Caco-2 (cell line): ENCODE measurements around the gene ATXN10. TPM values are rescaled to one million over a fixed set of nuclear protein-coding genes. Genes with fewer than 3 reads are reported as not detected.

ENCODE experiments used
- BruUV-seq: library from RNA; stranded (reverse); fragments of 400-500 nt; replicated peaks from 2 replicates; lab custom pipeline; 2021; lab: Mats Ljungman, UMichigan
- CTCF ChIA-PET: fragments of 300-600 bp; sonication (Branson Sonifier 250); formaldehyde crosslinking; loops from one replicate; lab custom pipeline; 2022; ENCODE audit warnings: antibody characterized with exemption; lab: Charles Lee
- POLR2A ChIA-PET: fragments of 300-600 bp; sonication (Branson Sonifier 250); formaldehyde crosslinking; loops from one replicate; lab custom pipeline; 2022; ENCODE audit warnings: antibody characterized with exemption; lab: Charles Lee
- DNase-seq, 2 experiments: peaks; one replicate each; pipeline versions ENCODE4 v3.0.0 to v3.0.0-alpha.2; 2020 to 2022
- H3K27me3 ChIP-seq: replicated peaks from 2 replicates; pipeline ENCODE4 v1.6.0; 2011; ENCODE audit warnings: low read length; ENCODE audit not compliant: control insufficient read depth, insufficient read depth
- H3K36me3 ChIP-seq: 2 replicates; pipeline ENCODE4 v1.5.1; 2011; ENCODE audit warnings: low read length; ENCODE audit not compliant: control insufficient read depth, insufficient read depth
- H3K4me1 ChIP-seq: fragments of 250-450 bp; sonication (Bioruptor Pico); 2 replicates; pipeline ENCODE4 v1.5.1; 2020; ENCODE audit warnings: mild to moderate bottlenecking
- H3K4me3 ChIP-seq: 2 replicates; pipeline ENCODE4 v1.5.1; 2011; ENCODE audit warnings: low read depth, mild to moderate bottlenecking, control low read depth, low read length
- H3K9me3 ChIP-seq: fragments of 250-450 bp; sonication (Bioruptor Pico); 2 replicates; pipeline ENCODE4 v1.5.1; 2020; ENCODE audit warnings: mild to moderate bottlenecking, moderate library complexity
- H3K27ac Mint-ChIP-seq: one replicate; pipeline ENCODE4 v1.8.0; 2022; ENCODE audit warnings: mixed read lengths; ENCODE audit not compliant: unreplicated experiment
- H3K27me3 Mint-ChIP-seq: one replicate; pipeline ENCODE4 v1.8.0; 2022; ENCODE audit warnings: mixed read lengths; ENCODE audit not compliant: insufficient read depth, unreplicated experiment
- H3K36me3 Mint-ChIP-seq: one replicate; pipeline ENCODE4 v1.8.0; 2022; ENCODE audit warnings: mild to moderate bottlenecking, mixed read lengths; ENCODE audit not compliant: insufficient read depth, unreplicated experiment
- H3K4me1 Mint-ChIP-seq: one replicate; pipeline ENCODE4 v1.8.0; 2022; ENCODE audit warnings: low read depth, mixed read lengths; ENCODE audit not compliant: unreplicated experiment
- H3K4me3 Mint-ChIP-seq: one replicate; pipeline ENCODE4 v1.8.0; 2022; ENCODE audit warnings: mild to moderate bottlenecking, moderate library complexity, mixed read lengths; ENCODE audit not compliant: unreplicated experiment
- H3K9me3 Mint-ChIP-seq: one replicate; pipeline ENCODE4 v1.8.0; 2022; ENCODE audit warnings: mixed read lengths; ENCODE audit not compliant: unreplicated experiment
- intact Hi-C: fragments of 100-400 bp; cut with micrococcal nuclease; formaldehyde crosslinking; loops from one replicate; pipeline ENCODE4 v1.10.0; 2022; ENCODE audit not compliant: unreplicated experiment
- total RNA-seq: library from RNA; stranded (reverse); gene quantifications from 2 replicates; pipeline ENCODE4 v1.2.3, GENCODE V29; 2022
- TF ChIP-seq, protein P1 (sequence below), 2 experiments: fragments of 200-600 bp in 1 of 2; IDR thresholded peaks; 1 replicate in 1 of 2; 2 replicates in 1 of 2; pipeline versions ENCODE4 v1.5.1 to v1.8.0; 2011 to 2022; ENCODE audit warnings: antibody characterized with exemption in 1 of 2, control low read depth in 1 of 2, inconsistent platforms in 1 of 2, low read depth in 1 of 2, low read length in 1 of 2, mild to moderate bottlenecking in 1 of 2, moderate library complexity in 1 of 2; ENCODE audit not compliant: insufficient read depth in 1 of 2, severe bottlenecking in 1 of 2, unreplicated experiment in 1 of 2

The ATXN10 gene
- total RNA-seq, 1 experiment from 2014 or later = 155 TPM

DNA sequence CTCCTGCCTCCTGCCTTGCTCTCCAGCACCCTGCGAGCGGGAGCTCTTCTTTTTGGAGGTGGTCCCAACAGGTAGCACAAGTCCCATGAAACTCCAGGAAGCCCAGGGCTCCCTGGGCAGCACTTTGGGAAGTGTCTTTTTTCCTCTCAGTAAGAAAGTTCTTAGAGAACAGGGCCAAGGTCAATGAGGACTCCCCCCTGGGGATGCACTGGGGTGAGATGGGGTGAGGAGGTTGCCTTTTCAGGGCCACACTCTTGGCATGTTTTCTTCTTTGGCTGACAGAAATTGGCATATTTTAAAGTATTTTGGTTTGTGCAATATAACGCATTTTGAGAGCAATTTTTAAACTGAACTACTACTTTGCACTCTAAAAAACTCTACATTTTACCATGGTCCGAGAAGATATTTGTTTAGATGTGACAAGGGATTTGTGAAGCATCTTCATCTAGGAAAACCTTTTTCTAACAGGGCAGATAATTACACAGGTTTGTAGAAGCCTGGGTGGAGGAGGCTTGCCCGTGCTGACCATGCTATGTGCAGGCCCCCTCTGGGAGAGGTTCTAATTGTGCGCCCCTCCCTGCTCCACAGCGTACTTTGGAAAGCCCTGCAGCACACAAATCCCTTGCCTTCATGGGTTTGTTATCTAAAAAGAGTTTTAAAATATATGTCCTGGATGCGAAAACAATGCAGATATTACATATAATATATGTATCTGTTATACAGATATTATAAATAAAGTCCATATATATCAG lies 165.0 kb downstream of the ATXN10 start:
- Mint-ChIP-seq H3K36me3 (peaks cover 6% of the 10 kb centered on the region), H3K4me3 (no peak overlapping the region), H3K4me1 (no peaks in the 10 kb centered on the region), H3K27me3 (no peaks in the 10 kb centered on the region), H3K9me3 (no peaks in the 10 kb centered on the region), H3K27ac (no peak overlapping the region)
- Histone ChIP-seq H3K27me3 (no peaks in the 10 kb centered on the region), H3K36me3 (no peaks in the 10 kb centered on the region), H3K4me1 (no peaks in the 10 kb centered on the region), H3K9me3 (no peaks in the 10 kb centered on the region), H3K4me3 (no peak overlapping the region)
- no peak for DNase-seq
- no TSS peak for BruUV-seq
- intact Hi-C loops = no loop called here
- TF ChIP-seq, protein P1, sequence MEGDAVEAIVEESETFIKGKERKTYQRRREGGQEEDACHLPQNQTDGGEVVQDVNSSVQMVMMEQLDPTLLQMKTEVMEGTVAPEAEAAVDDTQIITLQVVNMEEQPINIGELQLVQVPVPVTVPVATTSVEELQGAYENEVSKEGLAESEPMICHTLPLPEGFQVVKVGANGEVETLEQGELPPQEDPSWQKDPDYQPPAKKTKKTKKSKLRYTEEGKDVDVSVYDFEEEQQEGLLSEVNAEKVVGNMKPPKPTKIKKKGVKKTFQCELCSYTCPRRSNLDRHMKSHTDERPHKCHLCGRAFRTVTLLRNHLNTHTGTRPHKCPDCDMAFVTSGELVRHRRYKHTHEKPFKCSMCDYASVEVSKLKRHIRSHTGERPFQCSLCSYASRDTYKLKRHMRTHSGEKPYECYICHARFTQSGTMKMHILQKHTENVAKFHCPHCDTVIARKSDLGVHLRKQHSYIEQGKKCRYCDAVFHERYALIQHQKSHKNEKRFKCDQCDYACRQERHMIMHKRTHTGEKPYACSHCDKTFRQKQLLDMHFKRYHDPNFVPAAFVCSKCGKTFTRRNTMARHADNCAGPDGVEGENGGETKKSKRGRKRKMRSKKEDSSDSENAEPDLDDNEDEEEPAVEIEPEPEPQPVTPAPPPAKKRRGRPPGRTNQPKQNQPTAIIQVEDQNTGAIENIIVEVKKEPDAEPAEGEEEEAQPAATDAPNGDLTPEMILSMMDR (IDR thresholded peaks at IDR 0.05; ENCODE audit: insufficient read depth in 1 of 2, low read depth in 1 of 2, low read length in 1 of 2, severe bottlenecking in 1 of 2, unreplicated experiment in 1 of 2) = no peak
- ChIA-PET CTCF (no interaction called here), POLR2A (no interaction called here)

DNA sequence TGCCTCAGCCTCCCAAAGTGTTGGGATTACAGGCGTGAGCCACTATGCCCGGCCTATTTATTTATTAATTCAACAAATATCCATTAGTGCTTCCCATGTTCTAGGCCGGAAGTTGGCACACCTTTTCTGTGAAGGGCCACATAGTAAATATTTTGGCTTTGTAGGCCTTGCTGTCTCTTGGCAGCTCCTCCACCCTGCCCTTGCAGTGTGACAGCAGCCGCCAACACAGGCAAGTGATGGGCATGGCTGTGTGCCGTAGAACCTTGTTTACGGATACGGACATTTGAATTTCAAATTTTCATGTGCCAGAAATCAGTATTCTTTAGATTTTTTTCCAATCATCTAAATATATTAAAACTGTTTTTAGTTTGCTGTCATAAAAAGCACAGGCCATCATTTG lies 165.9 kb downstream of the ATXN10 start:
- CTCF ChIA-PET = no interaction called here
- no peaks in the 10 kb centered on the region for H3K4me1 ChIP-seq
- H3K9me3 Mint-ChIP-seq = no peaks in the 10 kb centered on the region
- no peaks in the 10 kb centered on the region for H3K36me3 ChIP-seq
- BruUV-seq = no TSS peak
- no peak for DNase-seq
- H3K4me3 ChIP-seq = no peak overlapping the region
- no peaks in the 10 kb centered on the region for H3K27me3 Mint-ChIP-seq
- no peaks in the 10 kb centered on the region for H3K27me3 ChIP-seq
- H3K27ac Mint-ChIP-seq = no peak overlapping the region
- H3K9me3 ChIP-seq = no peaks in the 10 kb centered on the region
- intact Hi-C loops = no loop called here
- POLR2A ChIA-PET = no interaction called here
- no peak overlapping the region for H3K4me3 Mint-ChIP-seq
- no peaks in the 10 kb centered on the region for H3K4me1 Mint-ChIP-seq
- TF ChIP-seq, protein P1 (IDR thresholded peaks at IDR 0.05; ENCODE audit: insufficient read depth in 1 of 2, low read depth in 1 of 2, low read length in 1 of 2, severe bottlenecking in 1 of 2, unreplicated experiment in 1 of 2) = no peak
- peaks cover 6% of the 10 kb centered on the region for H3K36me3 Mint-ChIP-seq

DNA sequence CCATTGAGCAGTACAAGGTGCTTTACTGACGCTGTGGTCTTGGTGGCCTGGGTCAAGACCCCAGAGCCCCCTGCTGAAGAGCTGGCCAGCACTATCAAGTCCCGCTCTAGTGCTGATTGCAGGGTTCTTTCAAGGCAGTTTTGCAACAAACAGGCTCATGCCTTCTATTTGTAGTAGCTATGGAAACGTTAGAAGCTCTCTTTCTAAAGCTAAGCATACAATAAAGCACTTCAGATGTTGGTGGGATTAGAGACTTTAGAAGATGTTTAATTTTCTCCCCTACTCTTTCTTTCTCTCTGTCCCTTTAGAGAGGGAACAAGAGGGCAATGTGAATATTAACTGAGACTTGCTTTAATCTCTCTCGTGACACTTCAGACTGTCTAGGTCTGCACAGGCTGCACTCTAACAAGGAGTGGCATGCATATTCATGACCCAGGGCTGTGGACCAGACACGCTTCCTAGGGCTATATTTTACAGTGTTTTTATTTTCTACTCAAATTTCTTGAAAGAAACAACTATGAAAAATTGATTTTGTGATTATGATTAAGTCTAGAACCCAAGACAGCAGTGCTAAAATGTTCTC lies 166.8 kb downstream of the ATXN10 start:
- no peaks in the 10 kb centered on the region for H3K9me3 Mint-ChIP-seq
- DNase-seq = no peak
- POLR2A ChIA-PET = no interaction called here

More for the DNA sequence above, 166.8 kb downstream of the ATXN10 start:
- Histone ChIP-seq H3K4me3 (no peak overlapping the region), H3K4me1 (no peaks in the 10 kb centered on the region), H3K36me3 (no peaks in the 10 kb centered on the region), H3K9me3 (no peaks in the 10 kb centered on the region), H3K27me3 (no peaks in the 10 kb centered on the region)
- peaks cover 6% of the 10 kb centered on the region for H3K36me3 Mint-ChIP-seq
- H3K27me3 Mint-ChIP-seq = no peaks in the 10 kb centered on the region
- no peak overlapping the region for H3K27ac Mint-ChIP-seq
- TF ChIP-seq, protein P1 (IDR thresholded peaks at IDR 0.05; ENCODE audit: insufficient read depth in 1 of 2, low read depth in 1 of 2, low read length in 1 of 2, severe bottlenecking in 1 of 2, unreplicated experiment in 1 of 2) = no peak
- no peak overlapping the region for H3K4me3 Mint-ChIP-seq
- intact Hi-C loops = no loop called here
- CTCF ChIA-PET = no interaction called here
- BruUV-seq = no TSS peak
- H3K4me1 Mint-ChIP-seq = no peaks in the 10 kb centered on the region
